HG03575 (cell line): ENCODE data around the gene ALDH8A1.
A peak's percentile ranks its signal among the peaks of the same experiment; 100 is the strongest.

ENCODE experiments used
- ATAC-seq: cut with Tn5 transposase; IDR thresholded peaks from one replicate; pipeline ENCODE4 v1.9.1; 2021; ENCODE audit not compliant: unreplicated experiment, insufficient number of reproducible peaks, low FRiP score; ENCODE audit errors: extremely low read depth

Gene ALDH8A1

GRCh38 chr6:134949927-134950326, at the start of gene ALDH8A1:
Gene ALDH8A1 (minus strand): TSS chr6:134950101. CDS start chr6:134950053, 48 bp downstream.
- no peak for ATAC-seq

GRCh38 chr6:134999107-134999506, 49.2 kb upstream of the ALDH8A1 start:
- no peak for ATAC-seq

- ATAC-seq = no peak
Observed at GRCh38 chr6:134997133-134997995, 47.5 kb upstream of the ALDH8A1 start.

- ATAC-seq = no peak
Observed at GRCh38 chr6:134995536-134995935, 45.6 kb upstream of the ALDH8A1 start.

GRCh38 chr6:134994431-134994830, 44.5 kb upstream of the ALDH8A1 start:
- no peak for ATAC-seq

- no peak for ATAC-seq
Observed at GRCh38 chr6:134992155-134992554, 42.3 kb upstream of the ALDH8A1 start.

- no peak for ATAC-seq
Observed at GRCh38 chr6:134990262-134990661, 40.4 kb upstream of the ALDH8A1 start.

- ATAC-seq = no peak
Observed at GRCh38 chr6:134984821-134985220, 34.9 kb upstream of the ALDH8A1 start.

- no peak for ATAC-seq
Observed at GRCh38 chr6:134983823-134984222, 33.9 kb upstream of the ALDH8A1 start.

GRCh38 chr6:134982161-134982560, 32.3 kb upstream of the ALDH8A1 start:
- ATAC-seq = no peak

GRCh38 chr6:134980846-134981245, 30.9 kb upstream of the ALDH8A1 start:
- ATAC-seq = no peak

GRCh38 chr6:134979142-134979541, 29.2 kb upstream of the ALDH8A1 start:
- peak; percentile 48 for ATAC-seq

- no peak for ATAC-seq
Observed at GRCh38 chr6:134974370-134974769, 24.5 kb upstream of the ALDH8A1 start.

- no peak for ATAC-seq
Observed at GRCh38 chr6:134967711-134968110, 17.8 kb upstream of the ALDH8A1 start.

GRCh38 chr6:134964451-134965203, 14.7 kb upstream of the ALDH8A1 start:
- ATAC-seq = no peak

- no peak for ATAC-seq
Observed at GRCh38 chr6:134962421-134962820, 12.5 kb upstream of the ALDH8A1 start.

- ATAC-seq = no peak
Observed at GRCh38 chr6:134961366-134961765, 11.5 kb upstream of the ALDH8A1 start.

GRCh38 chr6:134959603-134960002, 9.7 kb upstream of the ALDH8A1 start:
- no peak for ATAC-seq

- no peak for ATAC-seq
Observed at GRCh38 chr6:134956676-134957075, 6.8 kb upstream of the ALDH8A1 start.

GRCh38 chr6:134956032-134956431, 6.1 kb upstream of the ALDH8A1 start:
- no peak for ATAC-seq
